ENCODE data around the gene GFOD1. TPM values are rescaled to one million over a fixed set of nuclear protein-coding genes. Genes with fewer than 3 reads are reported as not detected.
"Not testable (repeated sequence)": the region's sequence is repeated elsewhere in the genome, so short reads cannot be mapped to it uniquely, and the experiment has no call there.

The GFOD1 gene
- total RNA-seq, 1 donor from 2014 or later: 33.7 TPM

DNA sequence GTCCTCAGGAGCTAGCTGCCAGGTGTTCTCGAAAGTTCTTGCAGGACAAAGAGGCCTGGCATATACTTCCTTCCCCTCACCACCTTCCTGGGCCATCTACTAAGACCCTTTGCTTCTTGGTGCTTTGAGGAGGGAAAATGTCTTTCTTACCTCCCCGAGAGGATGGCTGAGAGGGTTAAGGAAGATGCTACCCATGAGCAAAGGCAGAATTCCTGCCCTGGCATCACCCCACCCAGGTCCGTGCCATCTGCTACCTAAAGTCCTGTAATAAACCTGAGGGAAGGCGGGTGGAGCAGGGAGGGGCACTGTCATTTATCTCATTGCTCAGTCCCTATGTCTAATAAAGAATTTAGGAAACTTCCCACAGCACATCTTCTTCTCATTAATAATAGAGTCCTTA is 16.2 kb downstream of the GFOD1 start:
- DNase-seq (no peak), ATAC-seq (no peak)
- intact Hi-C loops (cut with micrococcal nuclease): no loop called here

DNA sequence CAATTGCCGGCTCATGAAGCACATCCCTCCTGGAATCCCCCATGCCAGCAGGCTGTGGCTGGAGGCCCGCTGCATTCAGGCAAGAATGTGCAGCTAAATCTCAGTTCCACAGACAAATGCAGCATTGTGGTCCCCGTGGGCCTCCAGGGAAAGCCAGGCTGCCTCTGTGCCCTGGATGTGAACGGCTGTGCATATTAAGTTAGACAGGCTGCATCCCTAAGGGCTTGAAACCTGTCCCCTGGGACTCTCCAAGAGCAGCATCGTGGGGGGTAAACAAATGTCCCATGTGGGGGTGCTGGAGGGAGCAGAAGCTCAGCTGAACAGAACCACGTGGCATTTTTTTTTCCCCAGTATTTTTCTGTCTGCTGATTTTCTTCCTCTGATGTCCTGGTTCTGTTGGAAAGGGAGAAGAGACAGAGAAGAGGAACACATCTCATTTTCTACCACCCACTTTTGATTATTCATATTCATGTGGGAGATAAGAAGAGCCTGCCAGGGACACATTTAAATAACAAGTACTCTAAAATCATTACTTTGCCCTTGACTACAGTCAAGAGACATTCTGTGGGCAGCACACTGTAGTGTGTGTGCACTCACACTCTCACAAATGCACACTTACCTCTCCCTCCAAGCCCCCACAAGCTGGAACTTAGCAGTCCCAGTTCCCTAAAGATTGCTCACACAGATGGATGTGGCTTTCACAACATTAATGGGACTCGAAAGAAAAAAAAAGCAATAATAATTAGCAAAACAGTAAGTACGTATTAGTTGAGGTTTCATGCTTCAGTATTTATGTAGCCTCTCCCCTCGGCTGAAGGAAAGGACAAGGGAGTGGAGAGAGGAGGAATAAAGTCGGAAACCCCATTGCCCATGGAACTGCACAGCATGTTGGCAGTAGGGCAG is 16.9 kb downstream of the GFOD1 start:
- peak; percentile 74 for ATAC-seq
- DNase-seq: no peak
- intact Hi-C loops (cut with micrococcal nuclease): no loop called here

DNA sequence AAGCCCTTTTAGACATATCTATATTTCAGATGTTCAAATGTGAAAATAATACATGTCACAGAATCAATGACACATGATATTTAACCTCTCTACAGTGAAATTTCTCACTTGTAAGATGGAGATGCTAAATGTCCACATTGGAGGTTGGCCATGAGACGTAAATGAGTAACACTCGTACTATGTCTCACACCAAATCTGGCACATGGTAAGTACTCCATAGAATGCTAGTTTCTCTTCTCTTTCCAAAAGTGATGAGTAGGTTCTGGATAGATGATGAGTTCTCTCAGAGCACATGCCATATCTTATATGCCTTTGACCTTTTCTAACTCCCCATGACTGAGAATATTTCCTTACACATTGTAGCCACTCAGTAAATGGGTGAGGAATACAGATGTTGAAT is 17.7 kb downstream of the GFOD1 start:
- intact Hi-C loops (cut with micrococcal nuclease): no loop called here
- ATAC-seq (no peak), DNase-seq (no peak)

DNA sequence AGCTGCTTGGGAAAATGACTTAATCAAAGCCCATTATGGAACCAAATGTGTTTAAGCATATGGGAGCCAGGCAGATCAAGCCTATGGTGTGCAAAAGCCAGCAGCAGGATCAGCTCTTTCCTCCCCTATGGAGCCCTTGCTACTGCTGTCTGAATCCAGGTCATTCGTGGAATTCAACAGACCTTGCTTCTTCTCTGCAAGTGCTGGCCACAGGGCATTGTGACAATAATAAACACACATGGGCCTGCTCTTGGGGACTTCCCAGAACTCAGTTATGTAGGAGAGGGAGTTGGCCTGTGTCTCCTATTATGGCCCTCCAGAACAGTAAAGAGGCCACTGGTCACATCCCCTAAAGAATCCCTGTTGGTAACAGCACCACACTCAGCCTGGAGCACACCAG is 18.6 kb downstream of the GFOD1 start:
- intact Hi-C loops (cut with micrococcal nuclease): no loop called here
- ATAC-seq: no peak
- DNase-seq: no peak

DNA sequence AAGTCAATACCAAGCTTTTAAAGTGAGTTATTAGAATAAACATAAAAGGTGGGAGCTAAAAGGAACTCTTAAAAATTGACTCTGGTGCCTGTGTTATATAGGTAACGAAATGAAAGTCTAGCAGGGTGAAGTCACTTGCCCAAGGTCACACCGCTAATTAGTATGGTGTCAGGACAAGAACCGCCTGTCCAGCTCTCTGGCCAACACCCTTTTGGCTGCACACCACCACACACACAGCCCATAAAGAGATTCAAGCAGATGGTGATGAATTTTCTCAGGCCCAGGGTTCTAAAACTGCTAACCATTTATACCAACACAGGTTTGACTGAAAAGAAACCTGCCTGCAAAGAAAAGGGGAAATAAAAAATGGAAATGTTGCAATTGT is 20.2 kb downstream of the GFOD1 start:
- peak; percentile 41 for DNase-seq
- ATAC-seq: peak; percentile 69
- intact Hi-C loops (cut with micrococcal nuclease): no loop called here

DNA sequence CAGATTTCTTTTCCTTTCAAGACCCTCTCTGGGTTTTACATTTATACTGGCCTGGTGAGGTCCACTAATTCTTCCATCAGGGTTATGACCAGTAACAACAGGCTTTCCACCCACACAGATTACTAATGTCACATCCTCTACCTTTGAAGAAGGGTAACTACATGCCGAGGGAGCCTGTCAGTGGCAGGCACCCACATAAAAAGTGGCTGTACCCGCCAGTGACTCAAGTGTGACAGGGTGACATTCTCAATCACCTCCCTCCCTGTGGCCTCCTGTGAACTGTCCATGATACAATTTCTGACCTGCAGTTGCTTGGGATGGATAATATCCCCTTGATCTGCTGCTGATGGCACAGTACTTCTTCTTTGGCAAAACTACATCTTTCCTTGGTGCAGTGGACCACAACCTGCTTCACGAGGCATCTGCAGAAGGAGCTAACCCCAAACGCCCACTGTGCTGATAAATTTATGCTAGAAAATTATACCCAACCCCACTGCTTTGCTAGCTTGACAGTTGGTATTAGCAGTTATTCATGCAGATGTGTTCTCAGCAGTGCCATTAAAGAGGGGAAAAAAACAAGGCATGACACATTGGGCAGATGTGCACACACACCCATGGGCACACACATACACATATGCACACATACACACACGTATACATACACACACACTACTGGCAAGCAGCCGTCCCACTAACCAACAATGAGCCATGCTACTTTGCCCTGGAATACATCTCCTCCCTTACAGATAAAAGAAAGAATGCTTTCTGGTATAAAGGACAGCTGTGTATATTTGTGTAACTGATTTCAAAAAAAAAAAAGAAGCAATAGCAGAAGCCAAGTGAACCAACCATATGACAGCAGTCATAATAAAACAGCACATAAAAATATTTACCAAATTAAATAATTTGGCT is 20.8 kb downstream of the GFOD1 start:
- no peak for DNase-seq
- ATAC-seq: peak; percentile 3
- intact Hi-C loops (cut with micrococcal nuclease): no loop called here

DNA sequence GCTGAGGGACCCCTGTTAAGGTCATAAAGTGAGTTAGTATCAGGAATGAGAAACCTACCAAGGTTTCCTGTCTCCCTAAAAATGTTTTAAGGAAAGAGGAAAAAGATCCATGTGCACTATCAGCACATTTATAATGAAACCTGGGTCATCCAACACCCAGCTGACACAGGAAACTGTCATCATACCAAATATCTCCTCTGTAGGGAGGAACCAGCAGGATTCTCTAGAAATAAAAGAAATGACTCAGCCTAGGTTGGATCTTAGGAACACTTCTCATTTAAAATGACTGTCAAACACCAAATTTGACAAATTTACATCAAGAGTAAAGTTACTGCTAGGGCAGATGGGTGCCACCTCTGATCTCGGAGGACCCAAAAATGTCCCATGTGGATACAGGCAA is 21.7 kb downstream of the GFOD1 start:
- intact Hi-C loops (cut with micrococcal nuclease): no loop called here
- DNase-seq: no peak
- no peak for ATAC-seq

DNA sequence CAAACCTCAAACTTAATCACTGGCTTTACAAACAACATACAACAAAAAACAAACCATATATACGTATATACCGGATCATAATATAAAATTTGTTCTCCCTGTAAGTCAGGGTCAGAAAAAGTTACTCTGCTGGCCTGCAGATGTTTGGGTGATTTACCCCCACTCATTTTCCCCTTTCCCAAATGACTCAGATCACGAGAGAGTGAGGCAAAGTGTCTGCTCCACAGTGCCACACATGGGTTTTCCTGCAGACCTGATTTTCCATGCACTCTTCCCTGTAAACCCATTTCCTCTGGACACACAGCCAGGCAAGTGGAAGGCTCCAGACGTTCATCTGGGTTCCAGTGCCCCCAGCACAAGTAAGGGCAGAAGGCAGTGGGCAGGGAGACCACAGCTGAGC is 23.5 kb downstream of the GFOD1 start:
- DNase-seq: no peak
- intact Hi-C loops (cut with micrococcal nuclease): no loop called here
- no peak for ATAC-seq

DNA sequence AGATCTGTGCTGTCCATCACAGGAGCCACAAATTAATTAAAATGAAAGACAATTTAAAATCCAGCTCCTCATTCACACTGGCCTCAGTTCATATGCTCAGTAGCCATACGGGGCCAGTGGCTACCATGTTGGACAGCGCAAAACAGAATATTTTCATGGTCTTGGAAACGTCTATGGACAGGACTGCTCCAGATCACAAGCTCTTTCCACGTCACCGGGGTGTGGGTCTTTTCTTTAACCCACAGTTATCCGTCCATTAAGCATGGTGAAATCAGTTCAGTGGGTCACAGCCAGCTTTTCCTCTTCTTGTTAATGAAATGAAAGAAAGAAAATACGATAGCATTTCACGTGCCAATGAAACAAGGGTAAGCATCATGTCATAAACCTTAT is 24.1 kb downstream of the GFOD1 start:
- DNase-seq (no peak), ATAC-seq (no peak)
- intact Hi-C loops (cut with micrococcal nuclease): no loop called here

DNA sequence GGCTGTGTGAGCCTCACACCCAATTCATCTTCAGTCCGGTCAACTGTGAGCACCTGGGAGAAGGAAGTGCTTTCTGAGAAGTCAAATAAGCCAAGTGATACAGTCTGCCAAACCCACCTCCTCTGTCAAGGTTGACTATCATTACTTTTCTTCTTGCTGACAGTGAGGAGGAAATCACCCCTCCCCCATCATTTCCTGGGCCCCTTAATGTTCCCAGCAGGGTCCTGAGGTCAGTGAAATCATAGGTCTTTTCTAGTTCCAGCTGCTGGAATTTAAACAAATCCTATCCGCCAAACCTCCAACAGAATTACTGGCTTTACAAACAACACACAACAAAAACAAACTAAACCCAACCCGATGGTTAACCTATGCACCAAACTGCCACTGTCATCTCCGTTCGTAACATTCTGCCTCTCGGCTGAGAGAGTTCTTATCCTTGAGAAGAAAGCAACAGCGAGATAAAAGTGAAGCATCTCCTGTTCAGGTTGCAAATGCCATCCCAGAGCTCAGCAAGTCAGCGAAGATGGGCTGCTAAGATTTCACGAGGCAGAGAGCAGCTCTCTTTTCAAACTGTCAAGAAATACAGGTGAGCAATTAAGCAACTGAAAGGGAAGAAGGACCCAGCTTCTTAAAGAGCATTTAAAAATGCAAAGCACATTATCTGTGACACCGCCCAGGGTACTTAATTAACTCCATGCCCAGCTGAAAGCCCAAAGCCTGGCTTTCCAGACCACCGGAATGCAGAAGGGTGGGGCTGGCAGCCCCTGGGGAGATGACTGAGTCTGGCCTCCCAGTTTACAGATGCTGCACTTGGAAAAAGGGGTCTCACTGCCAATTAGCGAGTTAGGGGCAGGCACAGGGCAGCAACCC is 24.7 kb downstream of the GFOD1 start:
- no peak for ATAC-seq
- DNase-seq: no peak
- intact Hi-C loops (cut with micrococcal nuclease): no loop called here

DNA sequence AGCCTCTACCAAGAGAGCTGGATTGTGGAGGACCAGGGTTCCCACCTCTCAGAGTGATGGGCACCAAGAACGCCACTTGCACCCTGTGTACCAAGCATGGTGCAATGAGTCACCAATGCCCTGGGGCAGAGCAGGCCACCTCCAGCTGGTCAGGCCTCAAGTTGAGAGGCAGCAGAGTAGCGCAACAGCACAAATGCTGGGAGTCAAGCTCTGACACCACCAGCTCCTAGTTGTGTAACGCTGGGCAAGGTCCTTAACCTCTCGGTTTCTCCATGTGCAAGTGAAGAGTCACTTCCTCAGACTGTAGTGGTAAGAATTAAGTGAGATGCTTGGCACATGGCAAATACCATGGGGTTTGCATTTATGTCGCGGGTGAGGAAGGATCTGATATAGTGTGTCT is 25.6 kb downstream of the GFOD1 start:
- intact Hi-C loops (cut with micrococcal nuclease): no loop called here
- no peak for DNase-seq
- ATAC-seq: no peak

DNA sequence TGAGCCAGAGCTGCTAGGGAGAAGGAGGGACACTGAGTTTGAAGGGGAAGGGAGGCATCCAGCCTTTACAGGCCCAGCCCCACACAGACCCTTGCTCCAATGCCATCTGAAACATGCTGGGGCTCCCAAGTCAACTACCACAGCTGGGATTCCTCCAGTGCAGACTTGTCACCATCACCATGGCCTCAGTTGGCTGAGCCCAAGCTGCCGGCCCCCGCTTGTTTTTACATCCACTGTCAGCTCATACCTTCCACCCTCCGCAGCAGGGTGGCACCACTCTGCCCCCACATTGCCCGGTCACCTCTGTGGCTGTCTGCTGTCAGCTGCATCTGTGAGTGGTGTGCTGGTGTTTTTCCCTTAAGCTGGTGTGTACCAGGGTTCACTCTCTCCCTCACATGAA is 26.1 kb downstream of the GFOD1 start:
- ATAC-seq (no peak), DNase-seq (no peak)
- intact Hi-C loops (cut with micrococcal nuclease): no loop called here

DNA sequence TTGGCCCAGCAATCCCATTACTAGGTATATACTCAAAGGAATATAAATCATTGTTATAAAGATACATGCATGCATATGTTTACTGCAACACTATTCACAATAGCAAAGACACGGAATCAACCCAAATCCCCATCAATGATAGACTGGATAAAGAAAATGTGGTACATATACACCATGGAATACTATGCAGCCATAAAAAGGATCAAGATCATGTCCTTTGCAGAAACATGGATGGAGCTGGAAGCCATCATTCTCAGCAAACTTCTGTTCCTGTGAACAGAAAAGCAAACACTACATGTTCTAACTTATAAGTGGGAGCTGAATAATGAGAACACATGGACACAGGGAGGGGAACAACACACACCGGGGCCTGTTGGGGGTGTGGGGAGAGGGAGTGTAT is 27.1 kb downstream of the GFOD1 start:
- intact Hi-C loops (cut with micrococcal nuclease); DNase-seq; ATAC-seq: not testable (repeated sequence)

DNA sequence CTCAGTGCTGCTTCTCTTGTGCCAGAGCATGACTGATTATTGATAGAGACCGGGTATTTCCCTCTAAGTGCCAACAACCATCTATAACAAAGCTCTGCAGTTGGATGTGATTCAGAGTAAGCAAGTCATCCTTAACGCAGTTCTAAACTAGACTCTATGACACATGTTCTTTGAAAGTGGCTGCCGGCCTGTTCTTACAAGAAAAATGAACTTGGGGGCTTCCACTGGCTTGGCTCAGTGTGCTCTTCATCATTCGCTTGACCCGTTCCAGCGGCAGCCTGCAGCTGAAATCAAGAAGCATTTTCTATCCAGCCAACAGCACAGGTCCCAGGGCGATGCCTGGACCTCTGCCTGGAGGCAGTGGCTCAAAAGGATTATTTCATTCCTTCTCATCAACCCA is 29.8 kb downstream of the GFOD1 start:
- ATAC-seq: peak; percentile 44
- intact Hi-C loops (cut with micrococcal nuclease): no loop called here
- peak; percentile 61 for DNase-seq

DNA sequence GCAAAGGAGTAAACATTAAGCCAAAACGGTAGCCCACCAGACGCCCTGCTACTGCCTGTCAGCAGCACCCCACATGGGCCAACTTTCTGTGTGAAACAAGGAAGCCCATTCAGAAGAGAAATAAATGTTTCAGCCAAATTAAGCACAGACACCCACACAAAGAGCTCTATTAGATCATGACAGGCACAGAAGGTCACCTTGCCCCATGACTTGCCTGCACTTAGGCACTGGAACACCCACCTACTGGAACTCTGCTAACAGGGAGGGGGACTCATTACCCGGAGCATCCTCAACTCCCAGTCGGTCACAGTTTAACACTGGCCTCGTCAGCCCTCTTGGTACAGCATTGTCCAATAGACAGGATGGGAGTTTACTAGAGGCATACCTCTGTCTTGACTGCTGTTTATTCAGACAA is 31.8 kb downstream of the GFOD1 start:
- intact Hi-C loops (cut with micrococcal nuclease): no loop called here
- ATAC-seq: peak; percentile 67

DNA sequence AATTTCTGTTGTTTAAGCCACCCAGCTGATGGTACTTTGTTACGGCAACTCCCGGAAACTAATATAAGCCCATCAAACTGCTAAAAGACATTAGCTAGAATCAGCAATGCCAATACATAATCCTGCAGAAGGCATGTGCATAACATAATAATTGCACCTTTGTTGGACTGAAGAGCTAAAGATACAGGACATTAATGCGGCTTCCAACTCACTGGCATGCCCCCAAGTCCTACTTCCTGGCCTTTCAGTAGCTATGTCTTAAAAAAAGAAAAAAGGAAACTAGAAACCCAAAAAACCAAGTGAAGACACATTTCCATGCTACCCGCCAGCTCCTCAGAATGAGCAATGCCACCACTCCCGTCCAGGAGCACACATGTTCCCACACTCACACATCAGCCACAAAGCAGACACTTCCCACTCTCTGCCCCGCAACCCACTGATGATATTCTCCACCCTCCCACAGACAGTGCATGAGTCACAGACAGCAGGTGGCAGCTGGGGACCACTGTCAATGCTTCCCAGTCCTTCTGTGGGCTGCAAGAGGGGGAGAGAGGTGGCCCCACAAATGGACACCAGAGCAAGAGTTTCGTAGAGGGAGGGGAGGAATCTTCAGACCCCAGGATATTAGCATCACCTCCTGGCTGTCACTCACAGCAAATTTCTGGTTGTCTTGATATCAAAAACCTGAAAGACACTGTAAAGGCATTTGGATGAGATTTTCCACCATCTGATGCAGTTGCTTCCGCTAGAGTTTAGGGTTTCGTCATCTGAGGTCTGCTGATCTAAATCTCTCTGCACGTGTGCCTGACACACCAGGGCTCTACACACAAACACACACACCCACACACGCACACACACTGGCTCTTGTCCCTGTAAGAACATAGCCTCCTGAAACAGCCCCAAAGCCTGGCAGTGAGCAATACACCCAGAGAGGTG is 32.8 kb downstream of the GFOD1 start:
- ATAC-seq (peak; percentile 70), DNase-seq (peak; percentile 52)
- intact Hi-C loops (cut with micrococcal nuclease): no loop called here

More for the DNA sequence above, 31.8 kb downstream of the GFOD1 start:
- DNase-seq: no peak

DNA sequence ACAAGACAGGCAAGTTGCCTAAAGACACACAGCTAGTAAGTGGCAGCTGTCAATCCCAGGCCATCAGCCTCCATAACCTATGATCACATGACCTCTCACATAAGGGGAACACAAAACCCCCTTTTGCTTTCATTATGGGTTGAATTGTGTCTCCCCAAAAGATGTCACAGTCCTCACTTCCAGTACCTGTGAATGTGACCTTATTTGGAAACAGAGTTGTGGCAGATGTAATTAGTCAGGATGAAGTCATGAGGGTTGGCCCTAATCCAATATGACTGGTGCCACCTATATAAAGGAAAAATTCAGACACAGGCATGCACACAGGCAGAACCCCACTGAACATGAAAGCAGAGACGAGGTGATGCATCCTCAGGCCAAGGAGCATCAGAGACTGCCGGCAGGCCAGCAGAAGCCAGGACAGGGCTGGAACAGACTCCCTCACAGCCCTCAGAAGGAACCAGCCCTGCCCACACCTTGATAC is 33.6 kb downstream of the GFOD1 start:
- no peak for ATAC-seq
- DNase-seq: no peak
- intact Hi-C loops (cut with micrococcal nuclease): no loop called here

DNA sequence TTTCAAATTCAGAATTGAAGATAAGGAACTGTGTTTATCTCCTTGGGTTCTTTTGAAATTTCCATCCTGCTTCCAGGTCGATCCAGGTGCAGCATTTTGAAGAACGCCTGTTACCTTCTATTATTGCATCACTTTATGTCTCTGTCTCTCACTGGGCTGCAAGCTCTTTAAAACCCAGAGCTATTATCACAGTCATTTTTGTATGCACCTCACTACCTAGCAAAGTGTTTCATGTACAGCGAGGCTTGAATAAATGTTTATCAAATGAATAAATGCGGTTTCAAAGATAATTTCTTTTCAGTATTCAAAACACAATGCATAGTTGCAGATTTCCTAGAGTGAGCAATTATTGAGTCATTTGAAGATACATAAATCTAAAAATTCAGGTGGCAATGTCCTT is 34.2 kb downstream of the GFOD1 start:
- DNase-seq: no peak
- intact Hi-C loops (cut with micrococcal nuclease): no loop called here
- no peak for ATAC-seq

Data from left ventricle myocardium superior (tissue), 1 donor.